Ecto neural progenitor cell (in vitro differentiated cells): Measurements from ENCODE around the gene ATM.
A peak's percentile ranks its signal among the peaks of the same experiment; 100 is the strongest.
"Not testable (repeated sequence)": the region's sequence is repeated elsewhere in the genome, so short reads cannot be mapped to it uniquely, and the experiment has no call there.

Experiments
- DNase-seq: peaks from one replicate; pipeline ENCODE4 v3.0.0-alpha.2; 2018; ENCODE audit warnings: low spot score

The ATM gene

GRCh38 chr11:108286956-108287355 lies 64.1 kb downstream of the ATM start:
- no peak for DNase-seq

GRCh38 chr11:108289066-108289465 lies 66.2 kb downstream of the ATM start:
- DNase-seq: not testable (repeated sequence)

- DNase-seq: peak; percentile 49
Observed at GRCh38 chr11:108289699-108290098, 66.8 kb downstream of the ATM start.

GRCh38 chr11:108293229-108293628 lies 70.4 kb downstream of the ATM start:
- DNase-seq: no peak

- DNase-seq: no peak
Observed at GRCh38 chr11:108302121-108302785, 79.4 kb downstream of the ATM start.

- DNase-seq: no peak
Observed at GRCh38 chr11:108307751-108308150, 84.9 kb downstream of the ATM start.

- no peak for DNase-seq
Observed at GRCh38 chr11:108313444-108313843, 90.6 kb downstream of the ATM start.

GRCh38 chr11:108316061-108316460 lies 93.2 kb downstream of the ATM start:
- no peak for DNase-seq

- no peak for DNase-seq
Observed at GRCh38 chr11:108319541-108320145, 96.8 kb downstream of the ATM start.

GRCh38 chr11:108322666-108323065 lies 99.8 kb downstream of the ATM start:
- no peak for DNase-seq

GRCh38 chr11:108324587-108324986 lies 101.7 kb downstream of the ATM start:
- DNase-seq: no peak

- DNase-seq: no peak
Observed at GRCh38 chr11:108333403-108333899, 110.6 kb downstream of the ATM start.

- DNase-seq: no peak
Observed at GRCh38 chr11:108338750-108339149, 115.9 kb downstream of the ATM start.

GRCh38 chr11:108340973-108341372 lies 118.1 kb downstream of the ATM start:
- DNase-seq: no peak

GRCh38 chr11:108341654-108342053 lies 118.8 kb downstream of the ATM start:
- no peak for DNase-seq

- DNase-seq: no peak
Observed at GRCh38 chr11:108343714-108344113, 120.8 kb downstream of the ATM start.

- no peak for DNase-seq
Observed at GRCh38 chr11:108345767-108346166, 122.9 kb downstream of the ATM start.

- no peak for DNase-seq
Observed at GRCh38 chr11:108346451-108346850, 123.6 kb downstream of the ATM start.

- DNase-seq: no peak
Observed at GRCh38 chr11:108351468-108351867, 128.6 kb downstream of the ATM start.

GRCh38 chr11:108364159-108364558 lies 141.3 kb downstream of the ATM start:
- no peak for DNase-seq

GRCh38 chr11:108368134-108368533 lies 145.3 kb downstream of the ATM start:
- no peak for DNase-seq

GRCh38 chr11:108369064-108369463 lies 146.2 kb downstream of the ATM start:
- no peak for DNase-seq

GRCh38 chr11:108370315-108370714 lies 147.4 kb downstream of the ATM start:
- no peak for DNase-seq

GRCh38 chr11:108370990-108371389 lies 148.1 kb downstream of the ATM start:
- DNase-seq: no peak
